Muscle of leg (tissue), 11 donors: ENCODE results near the gene FAM227B. TPM values are rescaled to one million over a fixed set of nuclear protein-coding genes. Genes with fewer than 3 reads are reported as not detected.
A peak's percentile ranks its signal among the peaks of the same experiment; 100 is the strongest.
"Not testable (repeated sequence)": the region's sequence is repeated elsewhere in the genome, so short reads cannot be mapped to it uniquely, and the experiment has no call there.

Experiments
- DNase-seq: peaks from one replicate; pipeline ENCODE4 v3.0.0; 2013
- H3K27ac ChIP-seq: one replicate; pipeline ENCODE4 v1.5.1; 2013; ENCODE audit warnings: mild to moderate bottlenecking, low read length, control low read depth
- H3K27me3 ChIP-seq: one replicate; pipeline ENCODE4 v1.6.1; 2013; ENCODE audit warnings: low read length; ENCODE audit not compliant: control insufficient read depth, insufficient read depth
- H3K36me3 ChIP-seq: one replicate; pipeline ENCODE4 v1.6.1; 2013; ENCODE audit warnings: low read length; ENCODE audit not compliant: control insufficient read depth, insufficient read depth
- H3K4me1 ChIP-seq: one replicate; pipeline ENCODE4 v1.6.1; 2013; ENCODE audit warnings: low read length; ENCODE audit not compliant: control insufficient read depth, insufficient read depth
- H3K4me3 ChIP-seq: one replicate; pipeline ENCODE4 v1.5.1; 2013; ENCODE audit warnings: low read length, control low read depth
- H3K9me3 ChIP-seq: replicated peaks from 2 replicates; pipeline ENCODE4 v1.6.1; 2013; ENCODE audit warnings: low read depth, low read length; ENCODE audit not compliant: control insufficient read depth
- WGBS: methylation state at CpG from one replicate; pipeline ENCODE4 v1.1.5; 2013; ENCODE audit warnings: missing lambda C conversion rate; ENCODE audit not compliant: insufficient coverage; 5-methylcytosine and 5-hydroxymethylcytosine counted together
- polyA plus RNA-seq, 8 donors: library from polyadenylated mRNA; unstranded; fragments of 120-200 nt; gene quantifications; one replicate each; pipeline versions ENCODE4 v1.2.1 to v1.2.3, GENCODE V29; 2013; ENCODE audit warnings: inconsistent platforms in 1 of 8, low replicate concordance in 1 of 8; ENCODE audit not compliant: insufficient read length in 8 of 8, insufficient read depth in 1 of 8
- total RNA-seq: library from RNA; stranded (reverse); fragments of 120-200 nt; gene quantifications from one replicate; pipeline ENCODE4 v1.2.4, GENCODE V29; 2013

FAM227B gene
- total and polyA plus RNA-seq, 9 donors, result 5.9 to 8.4 (median 7.2) TPM

DNA sequence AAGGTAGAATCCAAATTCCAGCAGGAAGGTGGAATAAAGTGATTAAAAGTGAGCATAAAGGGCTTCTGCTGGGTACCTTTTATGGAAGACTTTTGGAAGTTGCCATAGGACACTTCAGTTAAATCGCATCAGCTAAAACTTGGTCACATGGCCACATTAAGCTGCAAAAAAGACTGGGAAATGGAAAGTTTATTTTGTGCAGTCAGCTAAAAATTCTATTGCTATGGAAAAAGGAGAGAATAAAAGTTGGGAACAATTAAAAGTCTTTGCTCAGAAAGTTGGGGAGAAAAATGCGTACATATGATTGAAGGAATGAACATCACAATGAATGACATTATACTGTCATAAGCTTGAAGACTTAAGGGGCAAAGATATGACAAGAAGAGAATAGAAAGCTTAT, 148.3 kb downstream of the FAM227B start:
- H3K27ac ChIP-seq, result no peak overlapping the region
- WGBS, result 100% methylated on average over 1 of the region's 2 CpGs

GRCh38 chr15:49471733-49472132, 148.9 kb downstream of the FAM227B start:
- Histone ChIP-seq H3K9me3 (no peaks in the 10 kb centered on the region), H3K36me3 (no peaks in the 10 kb centered on the region), H3K27ac (no peak overlapping the region), H3K4me3 (no peak overlapping the region), H3K4me1 (no peaks in the 10 kb centered on the region), H3K27me3 (no peaks in the 10 kb centered on the region)
- 49% methylated on average over 3 of the region's 4 CpGs for WGBS
- no peak for DNase-seq

More for the DNA sequence above, 148.3 kb downstream of the FAM227B start:
- Histone ChIP-seq H3K27me3 (no peaks in the 10 kb centered on the region), H3K4me3 (no peak overlapping the region), H3K9me3 (no peaks in the 10 kb centered on the region), H3K4me1 (no peaks in the 10 kb centered on the region), H3K36me3 (no peaks in the 10 kb centered on the region)
- DNase-seq, result no peak

GRCh38 chr15:49471248-49471647, 149.4 kb downstream of the FAM227B start:
- not testable (repeated sequence) for H3K27ac ChIP-seq, H3K9me3 ChIP-seq, DNase-seq, H3K36me3 ChIP-seq, H3K4me1 ChIP-seq, H3K4me3 ChIP-seq, H3K27me3 ChIP-seq
- no CpG with 5 or more reads among the region's 4 CpGs for WGBS

GRCh38 chr15:49468481-49468839, 152.2 kb downstream of the FAM227B start:
- no peaks in the 10 kb centered on the region for H3K36me3 ChIP-seq
- H3K4me3 ChIP-seq, result no peak overlapping the region
- no peak overlapping the region for H3K27ac ChIP-seq
- 88% methylated on average over 1 of the region's 2 CpGs for WGBS
- no peaks in the 10 kb centered on the region for H3K27me3 ChIP-seq
- DNase-seq, result peak; percentile 33
- H3K4me1 ChIP-seq, result no peaks in the 10 kb centered on the region
- H3K9me3 ChIP-seq, result no peaks in the 10 kb centered on the region

GRCh38 chr15:49467746-49468480, 152.7 kb downstream of the FAM227B start:
- no peaks in the 10 kb centered on the region for H3K4me1 ChIP-seq
- no peaks in the 10 kb centered on the region for H3K9me3 ChIP-seq
- no peak overlapping the region for H3K27ac ChIP-seq
- H3K27me3 ChIP-seq, result no peaks in the 10 kb centered on the region
- H3K36me3 ChIP-seq, result no peaks in the 10 kb centered on the region
- WGBS, result no CpG with 5 or more reads among the region's 3 CpGs
- no peak for DNase-seq
- no peak overlapping the region for H3K4me3 ChIP-seq

GRCh38 chr15:49466119-49466518, 154.5 kb downstream of the FAM227B start:
- no peak overlapping the region for H3K4me3 ChIP-seq

DNA sequence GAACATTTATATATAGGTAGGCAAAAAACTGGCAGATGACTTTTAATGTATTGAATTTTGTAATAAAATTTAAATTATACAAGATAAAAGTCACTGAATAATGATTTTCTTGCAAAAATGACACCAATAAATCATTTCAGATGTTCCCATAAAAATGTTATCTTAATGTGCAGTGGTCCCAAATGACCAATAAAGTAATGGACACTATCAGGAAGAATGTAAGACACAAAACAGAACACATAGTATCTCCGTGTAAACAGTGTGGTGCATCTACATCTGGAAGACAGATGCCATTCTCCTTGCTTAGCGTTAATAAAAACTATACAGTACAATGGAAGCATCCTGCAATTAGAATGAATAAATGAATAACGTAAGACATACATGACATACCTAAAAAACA, 156.1 kb downstream of the FAM227B start:
- no CpG with 5 or more reads among the region's 3 CpGs for WGBS
- Histone ChIP-seq H3K4me1 (no peaks in the 10 kb centered on the region), H3K36me3 (no peaks in the 10 kb centered on the region), H3K27ac (no peak overlapping the region), H3K27me3 (no peaks in the 10 kb centered on the region), H3K9me3 (no peaks in the 10 kb centered on the region), H3K4me3 (no peak overlapping the region)
- no peak for DNase-seq

More at GRCh38 chr15:49466119-49466518, 154.5 kb downstream of the FAM227B start:
- no peak for DNase-seq
- no peaks in the 10 kb centered on the region for H3K27me3 ChIP-seq
- H3K36me3 ChIP-seq, result no peaks in the 10 kb centered on the region
- no peak overlapping the region for H3K27ac ChIP-seq
- H3K9me3 ChIP-seq, result no peaks in the 10 kb centered on the region
- WGBS, result 78% methylated on average over 1 of the region's 1 CpG
- no peaks in the 10 kb centered on the region for H3K4me1 ChIP-seq

- Histone ChIP-seq H3K36me3 (no peaks in the 10 kb centered on the region), H3K4me1 (no peaks in the 10 kb centered on the region), H3K27me3 (no peaks in the 10 kb centered on the region), H3K9me3 (no peaks in the 10 kb centered on the region), H3K4me3 (no peak overlapping the region), H3K27ac (no peak overlapping the region)
- DNase-seq, result peak; percentile 46
- WGBS, result no CpG with 5 or more reads among the region's 2 CpGs
Measured at GRCh38 chr15:49462232-49462844, 158.3 kb downstream of the FAM227B start.

- WGBS, result no CpG with 5 or more reads among the region's 2 CpGs
- Histone ChIP-seq H3K4me1 (no peaks in the 10 kb centered on the region), H3K9me3 (no peaks in the 10 kb centered on the region), H3K27me3 (no peaks in the 10 kb centered on the region), H3K36me3 (no peaks in the 10 kb centered on the region), H3K4me3 (no peak overlapping the region), H3K27ac (no peak overlapping the region)
- DNase-seq, result no peak
Measured at GRCh38 chr15:49460411-49460941, 160.1 kb downstream of the FAM227B start.

GRCh38 chr15:49458145-49458544, 162.5 kb downstream of the FAM227B start:
- Histone ChIP-seq H3K27ac (no peak overlapping the region), H3K36me3 (no peaks in the 10 kb centered on the region), H3K9me3 (no peaks in the 10 kb centered on the region), H3K4me3 (no peak overlapping the region), H3K27me3 (no peaks in the 10 kb centered on the region), H3K4me1 (no peaks in the 10 kb centered on the region)
- no peak for DNase-seq
- no CpG with 5 or more reads among the region's 2 CpGs for WGBS
